Femur (tissue), 1 donor: ENCODE measurements around the gene LRRC8D.

Experiments used
- DNase-seq: peaks from one replicate; pipeline ENCODE4 v3.0.0-alpha.2; 2017

LRRC8D gene

DNA sequence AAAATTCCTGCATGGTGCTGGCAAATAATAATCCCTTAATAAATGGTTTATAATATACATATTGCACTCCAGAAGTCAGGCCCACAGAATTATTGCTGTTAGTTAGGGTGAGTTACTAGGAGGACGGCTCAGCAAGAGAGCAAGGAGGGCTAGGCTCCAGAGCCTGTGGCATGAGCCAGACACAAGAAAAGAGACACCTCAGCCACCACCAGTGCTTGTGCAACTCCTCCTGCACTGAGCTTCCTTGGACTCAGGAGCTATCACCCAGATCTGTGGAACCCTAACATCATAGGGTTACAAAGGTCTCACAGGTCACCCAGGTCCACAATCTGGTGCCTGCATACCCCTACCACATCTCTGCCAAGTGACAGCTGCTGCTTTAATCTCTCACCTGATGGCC, 12.8 kb upstream of the LRRC8D start:
- DNase-seq = no peak

DNA sequence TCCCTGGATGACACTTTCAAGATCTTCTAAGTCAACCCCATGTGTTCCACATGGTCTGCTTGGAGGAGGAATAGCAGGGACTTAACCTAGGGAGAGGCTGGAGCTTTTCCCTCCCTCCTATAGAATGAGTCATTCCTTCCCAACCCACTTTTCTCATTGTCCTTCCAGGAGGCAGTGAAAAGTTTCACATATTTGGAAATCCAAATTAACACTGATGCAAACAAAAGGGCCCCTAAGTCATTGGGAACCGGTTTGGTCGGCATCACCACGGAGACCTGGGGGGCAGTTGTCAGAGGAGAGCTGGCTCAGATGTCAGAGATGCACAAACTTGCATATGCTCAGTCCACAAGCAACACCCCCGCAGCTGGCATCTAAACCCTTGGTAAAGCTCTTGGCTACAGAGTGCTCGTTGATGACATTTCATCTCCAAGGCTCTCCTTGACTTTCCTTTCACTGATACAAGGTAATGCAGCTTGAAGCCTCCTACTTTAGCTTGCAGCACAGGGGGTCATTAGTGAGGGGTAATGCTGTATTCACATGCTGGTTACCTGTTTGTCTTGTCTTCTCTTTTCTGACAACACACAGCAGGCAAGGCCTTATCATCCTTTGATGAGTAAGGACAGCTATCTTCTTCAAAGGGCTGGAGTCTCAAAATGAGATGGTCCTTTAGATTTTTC, 12.3 kb upstream of the LRRC8D start:
- DNase-seq = no peak

DNA sequence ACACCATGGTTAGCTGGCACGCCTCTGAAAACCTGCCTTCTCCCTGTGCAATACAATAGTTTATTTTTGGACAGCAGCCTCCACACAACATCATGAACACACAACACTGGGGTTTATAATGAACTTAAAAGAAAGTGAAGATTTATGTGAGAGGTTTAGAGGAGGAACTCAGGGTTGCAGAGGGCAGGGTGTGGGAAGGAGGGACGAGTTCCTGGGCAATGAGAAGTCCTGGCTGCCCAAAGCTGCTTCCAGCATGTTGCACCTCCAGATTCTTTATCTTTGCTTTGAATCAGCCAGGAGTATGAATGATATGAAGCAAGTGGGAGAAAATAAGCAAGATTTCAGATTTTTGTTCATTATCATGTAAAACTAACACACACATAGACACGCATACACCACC, 11.3 kb upstream of the LRRC8D start:
- no peak for DNase-seq

DNA sequence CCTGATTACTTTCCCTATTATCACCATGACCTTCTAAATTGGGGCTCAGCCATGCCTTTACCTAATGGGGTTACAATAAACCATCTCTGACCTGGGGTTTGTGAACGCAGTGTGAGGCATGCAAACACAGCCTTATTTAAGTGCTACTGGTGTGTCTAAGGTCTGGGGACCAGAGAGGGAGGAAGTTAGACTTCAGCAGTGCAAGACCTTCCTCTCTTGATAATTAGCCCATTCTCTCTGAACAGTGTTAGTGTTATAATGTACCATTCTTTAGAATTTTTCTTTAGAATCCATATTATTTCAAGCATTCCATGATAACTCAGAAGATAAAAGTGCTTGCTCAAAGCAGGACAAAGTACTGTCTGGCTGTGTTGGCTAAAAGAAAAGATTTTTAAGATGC, 10.5 kb upstream of the LRRC8D start:
- DNase-seq = no peak

DNA sequence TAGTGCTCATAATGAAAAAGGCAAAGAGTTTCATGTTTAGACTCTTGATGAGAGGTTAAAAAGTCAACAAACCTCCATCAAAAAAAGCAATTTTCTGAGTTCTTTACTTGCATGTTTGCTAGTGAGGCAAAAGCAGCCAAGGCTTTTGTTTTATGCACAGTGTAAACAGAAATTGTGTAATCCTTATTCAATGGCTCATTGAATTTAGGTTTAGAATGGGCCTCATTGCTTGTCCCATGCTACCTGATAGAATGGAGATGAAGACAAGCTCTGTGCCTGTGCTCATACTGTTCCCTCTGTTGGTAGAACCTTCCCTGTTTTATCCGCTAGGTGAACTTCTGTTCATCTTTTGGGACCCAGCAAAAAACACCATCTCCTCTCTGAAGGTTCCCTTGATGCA, 10.0 kb upstream of the LRRC8D start:
- no peak for DNase-seq

DNA sequence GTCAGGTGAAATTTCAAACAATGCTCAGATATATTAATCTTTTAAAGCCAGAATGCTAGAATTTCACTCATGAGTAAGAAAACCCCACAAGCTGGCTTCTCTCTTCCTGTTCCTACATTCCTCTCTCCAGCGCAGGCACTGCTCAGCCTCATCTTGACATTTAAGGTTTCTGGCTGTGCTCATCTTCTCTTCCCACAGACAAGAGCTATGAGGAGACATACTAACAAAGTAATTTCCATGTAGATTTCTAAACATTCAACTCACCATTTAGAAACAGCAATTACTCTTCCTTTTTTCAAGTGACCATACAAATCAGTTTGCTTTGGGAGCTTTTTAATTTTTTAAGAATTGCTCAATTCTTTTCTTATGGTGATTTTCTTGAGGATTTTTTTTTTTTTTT, 7.8 kb upstream of the LRRC8D start:
- no peak for DNase-seq

DNA sequence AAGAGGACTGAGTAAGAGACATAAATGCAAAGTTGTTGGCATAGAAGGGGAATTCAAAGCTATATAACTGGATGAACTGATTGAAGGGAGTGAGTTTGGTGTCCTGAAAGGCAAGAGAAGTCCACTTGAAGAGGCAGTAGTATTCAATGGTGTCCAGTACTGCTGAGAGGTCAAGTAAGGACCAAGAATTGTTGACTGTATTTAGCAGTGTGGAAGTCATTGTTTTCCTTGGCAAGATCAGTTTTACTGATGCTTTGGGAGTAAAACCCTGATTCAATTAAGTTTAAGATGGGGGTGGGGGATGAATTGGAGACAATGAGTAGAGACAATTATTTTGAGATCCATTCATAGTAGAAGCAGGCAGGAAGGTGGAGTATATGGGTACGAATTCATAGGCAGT, 5.8 kb upstream of the LRRC8D start:
- DNase-seq = no peak

DNA sequence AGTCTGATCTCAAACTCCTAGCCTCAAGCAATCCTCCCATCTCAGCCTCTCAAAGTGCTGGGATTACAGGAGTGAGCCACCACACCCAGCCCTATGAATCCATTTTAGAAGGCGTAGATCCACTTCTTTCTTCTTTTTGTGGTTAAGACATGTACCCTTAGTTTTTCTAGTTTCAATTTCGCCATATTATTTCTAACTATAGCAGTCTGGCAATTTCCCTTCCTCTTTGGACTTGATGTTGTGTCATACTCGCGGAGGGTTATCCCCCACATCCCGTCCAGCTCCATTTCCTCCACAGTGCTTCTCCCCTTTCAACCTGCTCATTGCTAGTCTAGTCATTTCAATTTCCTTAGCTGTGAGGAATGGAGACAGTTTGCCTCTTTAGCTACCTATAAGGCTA, 5.2 kb upstream of the LRRC8D start:
- no peak for DNase-seq

DNA sequence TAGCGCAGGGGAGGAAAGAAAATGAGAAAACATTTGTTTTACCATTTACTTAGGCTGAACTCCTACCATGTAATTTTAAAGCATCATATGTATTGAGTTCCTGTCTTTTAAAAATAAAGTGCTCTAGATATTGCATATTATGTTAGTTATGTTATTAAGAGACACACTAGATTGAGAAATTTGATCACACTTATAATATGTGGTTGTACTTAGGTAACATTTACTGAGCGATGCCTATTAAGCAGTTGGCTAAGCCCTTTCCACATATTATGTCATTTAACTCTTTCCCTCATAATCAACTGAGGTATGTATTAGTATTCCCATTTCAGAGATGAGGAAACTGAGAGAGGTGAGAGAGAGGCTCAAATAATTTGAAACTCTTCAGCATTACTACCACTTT, 4.5 kb upstream of the LRRC8D start:
- DNase-seq = no peak

DNA sequence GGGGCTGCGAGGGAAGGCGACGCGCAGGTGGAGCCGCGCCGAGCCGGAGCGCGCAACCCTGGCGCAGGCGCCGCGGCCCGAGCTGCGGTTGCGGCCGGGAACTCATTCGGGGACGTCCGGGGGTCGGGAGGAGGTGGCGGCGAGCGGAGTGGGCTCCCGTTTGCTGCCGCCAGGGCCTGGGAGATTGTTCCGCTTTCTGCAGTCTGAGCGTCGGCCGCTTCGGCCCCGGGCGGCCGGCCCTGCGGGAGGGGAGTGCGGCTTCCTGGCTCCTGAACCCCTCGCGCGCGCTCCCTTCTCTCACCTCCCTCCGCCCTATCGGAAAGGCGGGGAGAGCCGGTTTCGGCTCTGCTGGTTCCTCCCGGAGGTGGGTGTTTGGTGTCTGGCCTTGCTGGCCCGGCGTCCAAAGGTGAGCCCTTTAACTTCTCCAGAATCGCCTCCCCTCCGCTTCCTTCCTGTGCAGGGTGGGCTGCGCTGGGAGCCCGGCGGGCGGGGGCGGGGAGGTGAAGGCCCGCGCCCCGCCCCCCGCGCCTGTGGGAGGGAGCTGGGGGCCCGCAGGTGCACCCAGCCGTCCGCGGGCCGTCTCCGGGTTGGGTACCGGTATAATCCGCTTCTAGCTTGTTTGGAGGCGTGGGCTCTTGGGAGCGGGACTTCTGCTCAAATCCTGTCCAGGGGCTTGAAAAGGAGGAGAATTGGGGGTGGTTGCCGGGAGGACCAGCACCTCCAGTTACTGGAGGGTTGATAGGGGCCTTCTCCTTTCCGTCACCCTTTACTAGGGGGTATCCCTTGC, 683 bp downstream of the LRRC8D start:
- peak; percentile 39 for DNase-seq

DNA sequence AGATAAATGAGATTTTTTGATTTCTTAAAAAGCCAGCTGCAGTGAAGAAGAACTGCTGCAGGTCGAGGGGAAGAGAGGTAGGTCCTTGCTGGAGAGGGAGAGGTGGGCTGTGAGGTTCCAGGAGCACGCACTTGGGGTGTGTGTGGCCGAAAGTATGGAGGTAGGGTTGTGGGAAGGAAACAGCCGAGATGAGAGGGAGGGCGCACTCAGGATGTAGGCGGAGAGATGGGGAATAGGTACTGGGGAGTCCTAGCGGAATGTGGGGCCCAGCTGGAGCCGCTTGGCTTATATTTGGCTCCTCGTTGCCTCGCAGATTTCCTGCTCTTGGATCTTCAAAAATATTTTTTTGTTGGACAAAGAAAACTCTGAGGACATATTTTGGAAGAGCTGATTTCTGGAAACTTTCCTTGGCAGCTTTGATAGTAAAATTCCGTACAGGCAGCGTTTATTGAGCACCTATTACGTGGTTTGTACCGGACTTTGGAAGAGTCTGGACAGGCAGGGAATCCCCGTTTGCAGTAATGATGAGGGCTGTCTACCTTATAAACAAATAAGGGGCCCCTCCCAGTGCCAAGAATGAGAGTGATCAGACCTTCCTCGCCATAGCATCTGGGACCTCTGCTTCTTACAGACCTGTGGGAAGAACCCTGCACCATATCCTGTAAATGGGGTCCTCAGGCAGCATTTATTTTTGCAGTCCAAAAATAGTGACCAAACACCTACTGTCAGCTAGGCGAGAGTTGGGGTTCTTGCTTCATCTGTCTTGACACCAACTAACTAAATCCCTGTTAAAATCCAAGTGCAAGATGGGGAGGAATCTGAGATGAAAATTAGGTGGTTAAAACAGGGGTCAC, 1.5 kb downstream of the LRRC8D start:
- DNase-seq = no peak

DNA sequence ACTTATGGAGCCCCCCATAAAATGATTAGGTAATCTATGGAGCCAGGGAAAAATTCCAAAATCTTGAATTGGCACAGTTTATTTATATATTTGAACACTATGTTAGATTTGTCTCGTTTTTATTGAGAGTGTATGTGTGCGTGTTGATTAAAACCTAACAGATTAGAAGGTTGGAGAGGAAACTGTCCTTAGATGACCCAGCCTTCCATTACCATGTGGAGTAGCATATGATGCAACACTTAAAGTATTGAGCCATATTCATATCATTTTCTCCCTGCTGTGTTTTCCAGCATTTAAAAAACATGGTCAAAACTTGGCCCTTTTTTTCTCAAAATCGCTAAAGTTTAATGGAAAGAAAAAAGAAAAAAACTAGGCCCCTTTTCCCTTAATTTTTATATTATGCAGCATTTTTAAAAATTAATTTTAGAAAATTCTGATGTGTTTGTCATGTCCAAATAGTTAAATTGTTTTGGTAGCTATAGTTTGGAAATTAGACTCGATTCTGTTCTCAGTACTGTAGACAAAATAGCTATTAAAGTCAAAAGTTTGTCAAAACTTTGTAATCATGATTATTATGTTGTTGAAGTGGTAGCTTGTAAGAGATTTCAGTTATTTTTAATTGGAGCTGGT, 2.3 kb downstream of the LRRC8D start:
- DNase-seq = no peak

DNA sequence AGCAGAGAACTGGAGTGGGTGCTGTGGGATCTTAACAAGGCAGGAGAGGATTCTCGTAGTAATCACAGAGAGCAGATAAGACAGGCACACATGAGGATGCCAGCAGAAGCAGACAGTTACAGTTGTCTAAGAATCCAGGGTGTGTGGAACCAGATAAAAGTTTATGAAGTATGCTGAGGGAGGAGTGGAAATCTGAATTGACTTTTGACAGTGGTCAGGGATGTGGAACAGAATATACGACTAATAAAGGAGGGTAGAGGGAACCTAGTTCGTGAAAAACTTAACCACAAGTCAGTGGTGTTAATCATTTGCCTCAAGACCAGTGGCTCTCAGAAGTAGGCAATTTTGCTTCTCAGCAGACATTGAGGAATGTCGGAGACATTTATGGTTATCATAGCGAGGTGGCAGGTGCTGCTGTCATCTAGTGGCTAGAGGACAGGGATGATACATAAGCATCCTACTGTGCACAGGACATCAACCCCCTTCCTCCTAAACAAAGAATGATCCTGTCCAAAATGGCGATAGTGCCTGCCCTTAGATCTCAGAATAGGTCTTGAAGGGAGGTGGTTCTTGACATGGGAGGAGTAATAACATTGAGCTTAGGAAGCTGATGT, 3.0 kb downstream of the LRRC8D start:
- DNase-seq = no peak

DNA sequence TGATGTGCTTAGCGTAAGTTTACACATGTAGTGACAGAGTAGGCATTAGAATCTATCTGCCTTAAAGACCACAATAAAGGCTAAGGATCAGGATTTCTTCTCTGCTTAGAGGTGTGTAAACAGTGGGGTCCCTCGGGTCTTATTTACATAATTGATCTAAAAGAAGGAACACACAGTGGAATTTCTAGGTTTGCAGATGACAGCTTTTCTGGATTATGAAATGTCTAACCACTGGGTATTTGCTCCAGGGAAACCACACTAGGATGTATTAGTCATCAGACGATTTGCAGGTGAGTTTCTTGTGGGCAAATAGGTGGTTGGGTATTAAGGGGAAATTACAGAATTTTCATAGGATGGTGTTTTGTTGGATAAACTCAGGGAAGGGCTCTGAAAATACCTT, 5.8 kb downstream of the LRRC8D start:
- no peak for DNase-seq

DNA sequence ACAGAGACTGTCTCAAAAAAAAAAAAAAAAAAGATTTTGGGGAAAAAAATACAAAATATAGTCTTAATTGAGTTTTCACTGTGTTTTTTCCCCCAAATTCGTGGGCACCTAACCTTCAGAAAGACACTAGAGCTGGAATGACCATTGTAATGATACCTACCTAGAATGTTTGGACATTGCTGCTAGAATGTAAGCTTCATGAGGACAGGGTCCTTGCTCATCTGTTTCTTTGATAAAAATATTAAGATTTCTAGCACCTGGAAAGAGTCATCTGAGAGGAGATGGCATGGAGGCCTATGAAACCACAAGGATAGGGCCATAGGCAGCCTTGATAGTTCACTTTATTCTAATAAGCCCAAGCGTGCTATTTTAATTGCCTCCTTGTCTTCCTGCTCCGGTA, 6.5 kb downstream of the LRRC8D start:
- DNase-seq = no peak

DNA sequence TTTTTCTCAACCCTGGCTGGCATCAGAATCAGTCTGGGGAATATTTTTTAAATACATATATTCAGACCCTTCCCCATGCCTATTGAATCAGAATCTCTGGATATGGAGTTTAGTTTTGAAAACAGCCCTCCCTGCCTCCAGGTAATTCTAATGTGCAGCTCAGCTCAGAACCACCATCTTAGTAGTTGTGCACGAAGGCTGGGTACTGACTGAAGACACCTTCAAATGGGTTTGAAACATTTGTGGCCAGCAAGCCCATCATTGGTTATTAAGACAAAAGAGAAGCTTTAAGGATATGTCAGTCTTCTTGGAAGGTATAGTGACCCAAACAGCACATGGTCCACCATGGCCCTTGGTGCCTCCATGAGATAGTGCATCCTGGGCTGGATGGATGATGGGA, 7.1 kb downstream of the LRRC8D start:
- no peak for DNase-seq

DNA sequence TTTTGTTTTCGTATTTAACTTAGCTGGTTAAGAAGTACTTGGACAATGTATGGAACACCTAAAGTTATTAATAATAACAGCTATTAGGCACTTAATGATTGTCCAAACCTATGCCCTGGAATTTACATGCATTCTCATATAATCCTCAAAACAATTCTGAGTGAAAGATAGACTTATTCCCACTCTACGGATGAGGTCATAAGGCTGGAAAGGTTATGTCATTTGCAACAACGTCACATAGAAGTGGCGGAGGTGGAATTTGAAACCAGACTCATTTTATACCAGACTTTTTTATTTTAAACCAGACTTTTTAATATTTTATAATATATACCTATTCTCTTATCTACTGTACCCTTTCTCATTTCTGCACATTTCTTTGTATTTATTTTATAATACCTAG, 8.4 kb downstream of the LRRC8D start:
- no peak for DNase-seq

DNA sequence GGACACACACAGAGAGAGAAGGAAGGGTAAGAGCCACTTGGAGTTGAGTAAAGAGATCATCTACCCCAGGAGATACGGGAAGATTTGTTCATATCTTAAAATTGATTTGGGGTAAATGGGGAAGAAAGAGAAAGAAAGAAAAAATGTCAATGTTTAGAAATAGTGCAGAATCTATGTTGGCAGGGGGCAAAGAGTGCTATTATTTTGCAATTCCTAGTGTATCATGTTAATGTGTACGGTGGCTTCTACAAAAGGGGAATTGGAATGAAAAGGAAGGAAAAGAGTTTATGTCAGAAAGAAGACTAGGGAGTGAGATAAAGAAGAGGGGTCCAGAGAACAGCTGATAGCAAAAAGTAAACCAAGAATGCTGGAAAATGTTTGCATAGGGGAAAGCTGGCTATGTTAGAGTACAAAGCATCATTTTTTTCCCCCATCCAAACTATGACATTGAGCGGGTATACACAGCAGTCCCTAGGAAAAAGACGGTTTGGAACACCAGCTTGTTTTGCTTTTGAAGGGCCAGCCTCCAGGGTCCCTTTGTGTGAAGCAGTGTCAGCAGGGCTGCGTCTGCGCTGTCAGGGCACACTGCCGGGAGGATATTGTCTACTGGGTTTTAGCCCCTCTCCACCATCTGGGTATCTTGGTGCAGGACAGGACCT, 10.8 kb downstream of the LRRC8D start:
- DNase-seq = no peak

DNA sequence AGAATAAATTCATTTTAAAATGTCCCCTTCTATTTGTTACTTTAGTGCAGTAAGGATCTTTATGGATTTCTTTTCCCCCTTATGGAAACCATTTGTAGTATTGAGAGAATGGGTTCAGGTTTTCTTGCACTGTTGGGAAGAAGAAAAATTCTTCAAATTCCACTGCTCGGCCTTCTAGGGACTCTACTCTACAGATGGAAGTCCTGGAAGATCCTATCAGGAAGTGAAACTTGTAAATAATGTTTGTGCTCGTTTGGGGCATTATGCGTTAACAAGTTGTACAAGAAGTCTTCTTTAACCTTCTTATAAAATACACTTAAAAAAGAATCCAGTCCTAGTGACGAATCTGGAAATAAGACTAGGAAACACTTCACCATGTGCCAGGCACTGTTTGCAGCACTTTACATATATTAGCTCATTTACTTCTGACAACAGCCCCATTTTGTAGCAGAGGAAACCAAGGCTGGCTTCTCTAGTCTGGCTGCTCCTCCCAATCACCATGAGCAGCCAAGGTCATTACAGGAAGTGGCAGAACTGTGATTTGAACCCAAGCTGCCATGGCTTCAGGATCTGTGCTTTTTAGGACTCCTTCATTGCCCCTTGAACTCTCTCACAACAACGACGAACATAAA, 11.8 kb downstream of the LRRC8D start:
- DNase-seq = no peak

DNA sequence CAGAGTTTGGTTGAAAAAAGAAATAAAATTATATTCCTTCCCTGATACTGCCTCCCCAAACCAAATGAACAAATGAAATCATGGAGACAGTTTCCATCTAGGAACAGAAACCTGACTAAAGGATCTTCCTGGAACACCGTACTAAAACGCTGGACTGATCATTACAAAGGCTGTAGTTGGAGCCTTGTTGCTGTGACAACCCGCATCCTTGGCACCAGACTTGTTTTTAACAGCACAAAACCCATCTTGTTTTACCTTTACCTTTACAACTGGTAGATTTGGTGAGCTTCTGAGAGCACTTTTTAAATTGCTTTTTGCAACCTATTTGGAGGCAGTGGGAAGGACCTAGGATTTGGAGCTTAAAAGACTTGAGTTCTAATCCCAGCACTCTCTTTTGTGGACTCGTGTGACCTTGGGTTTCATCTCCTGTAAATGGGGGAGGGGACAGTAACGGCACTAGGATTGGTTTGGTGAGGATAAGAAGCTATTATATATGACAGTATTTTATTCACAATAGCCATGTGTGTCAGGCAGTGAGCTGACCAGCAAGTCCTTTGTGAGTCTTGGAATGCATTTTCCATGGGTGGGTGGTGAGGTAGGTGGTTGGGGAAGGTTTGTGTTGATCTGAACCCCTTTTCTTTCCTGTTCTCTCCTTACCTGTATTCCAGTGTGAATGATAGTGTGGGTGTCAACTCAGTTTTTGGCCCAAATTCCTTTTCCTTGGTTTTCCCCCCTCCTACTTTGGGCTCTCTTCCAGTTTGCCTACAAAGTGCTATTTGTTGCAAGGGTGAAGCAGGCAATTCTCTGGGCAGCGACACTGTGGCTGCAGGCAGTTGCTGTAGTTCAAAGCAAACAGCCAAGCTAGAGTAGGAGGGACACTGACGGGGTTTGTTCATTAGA, 12.6 kb downstream of the LRRC8D start:
- no peak for DNase-seq
